Activated T-cell treated with anti-CD3 and anti-CD28 coated beads for 1 hour (primary cell): ENCODE measurements around the gene BTBD9.
"Not testable (repeated sequence)": the region's sequence is repeated elsewhere in the genome, so short reads cannot be mapped to it uniquely, and the experiment has no call there.

ENCODE experiments used
- DNase-seq: peaks from one replicate; pipeline ENCODE4 v3.0.0-alpha.2; 2020; ENCODE audit warnings: low read depth

The BTBD9 gene

DNA sequence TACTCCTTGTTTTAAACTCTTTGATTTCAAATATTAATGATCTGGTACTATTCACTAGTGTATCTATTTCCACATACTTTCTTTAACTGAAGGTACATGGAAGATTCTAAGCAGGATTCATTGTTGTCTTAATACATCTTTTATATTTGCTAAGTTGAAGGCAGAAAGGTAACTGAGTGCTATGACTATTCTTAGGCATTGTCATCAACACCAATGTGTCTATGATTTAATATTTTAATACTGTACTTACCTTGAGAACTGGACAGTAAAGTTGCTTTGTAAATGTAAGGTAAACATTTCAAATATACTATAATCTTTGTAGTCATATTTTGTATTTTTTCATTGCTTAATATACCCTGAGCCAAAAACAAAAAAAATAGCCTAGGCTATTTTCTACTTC, 8.9 kb upstream of the BTBD9 start:
- DNase-seq, result no peak

DNA sequence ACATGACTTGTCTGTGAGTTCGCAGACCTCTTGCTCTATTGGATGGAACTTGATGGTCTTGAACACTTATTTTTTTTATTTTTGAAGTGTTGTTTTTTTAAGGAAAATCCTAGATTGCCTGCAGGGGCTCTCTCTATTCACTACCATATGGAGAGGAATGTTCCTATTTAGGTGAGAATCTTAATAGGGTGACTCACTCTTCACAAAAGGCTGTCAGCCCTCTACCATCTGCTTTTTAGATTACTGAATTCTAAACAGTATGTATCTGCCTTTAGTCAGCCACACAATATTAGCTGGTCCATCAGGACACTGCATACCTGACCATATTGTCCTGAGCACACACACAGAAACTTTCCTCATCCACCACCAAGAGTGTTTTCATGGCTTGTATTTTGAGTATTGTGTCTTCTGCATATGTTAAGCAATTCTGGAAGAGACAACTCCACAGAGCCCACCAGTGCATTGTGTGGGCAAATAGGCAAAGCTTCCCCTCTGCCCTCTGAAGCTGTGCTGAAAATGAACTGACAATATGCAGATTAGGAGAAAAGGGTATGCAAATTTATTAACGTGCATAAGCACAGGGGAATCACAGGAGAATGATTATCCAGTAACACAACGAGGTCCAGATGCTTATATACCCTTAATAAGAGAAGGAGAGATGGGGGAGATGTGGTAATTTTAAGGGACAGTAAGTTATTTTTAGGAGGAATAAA, 6.6 kb upstream of the BTBD9 start:
- no peak for DNase-seq

DNA sequence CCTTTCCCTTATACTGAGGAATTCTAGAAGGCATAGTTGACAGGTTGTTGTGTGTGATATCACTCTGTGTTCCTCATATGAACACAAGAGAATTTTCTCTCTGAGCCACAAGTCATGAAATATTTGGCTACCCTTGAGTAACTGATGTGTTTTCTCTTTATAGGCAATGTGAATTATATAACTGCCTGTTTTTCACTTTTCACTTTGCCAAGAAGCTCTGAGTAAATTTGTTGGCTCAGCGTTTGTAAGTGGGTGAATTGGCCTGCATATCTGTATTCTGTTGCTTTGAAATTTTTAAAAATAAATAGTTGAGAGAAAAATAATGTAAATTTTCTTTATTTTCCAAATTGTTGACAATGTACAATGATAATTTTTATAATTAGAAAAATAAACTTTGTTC, 5.2 kb upstream of the BTBD9 start:
- DNase-seq, result no peak

DNA sequence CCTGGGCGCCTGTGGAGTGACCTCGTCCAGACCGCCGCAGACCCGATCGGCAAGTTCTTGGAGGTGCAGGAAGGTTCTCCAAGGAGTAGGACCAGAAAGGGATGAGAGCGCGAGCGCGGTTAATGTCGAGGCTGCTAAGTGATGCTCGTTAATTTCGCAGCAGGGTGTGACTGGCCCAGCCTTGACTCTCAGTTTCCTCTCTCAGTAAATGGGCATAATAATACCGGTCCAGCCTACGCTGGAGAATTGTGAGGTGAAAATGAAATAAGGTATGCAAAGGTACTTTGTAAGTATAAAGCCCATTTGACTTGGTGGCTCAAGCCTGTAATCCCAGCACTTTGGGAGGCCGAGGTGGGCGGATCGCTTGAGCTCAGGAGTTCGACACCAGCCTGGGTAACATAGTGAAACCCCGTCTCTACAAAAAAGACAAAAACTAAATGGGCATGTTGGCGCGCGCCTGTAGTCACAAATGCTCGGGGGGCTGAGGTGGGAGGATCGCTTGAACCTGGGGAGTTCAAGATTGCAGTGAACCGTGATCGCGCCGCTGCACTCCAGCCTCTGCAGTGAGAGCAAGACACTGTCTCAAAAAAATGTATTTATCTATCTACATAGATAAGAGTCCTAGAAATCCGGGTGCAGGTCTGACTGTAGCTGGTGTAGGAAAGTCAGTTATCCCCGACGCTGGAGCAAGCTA, 634 bp upstream of the BTBD9 start:
- peak; percentile 1 for DNase-seq

DNA sequence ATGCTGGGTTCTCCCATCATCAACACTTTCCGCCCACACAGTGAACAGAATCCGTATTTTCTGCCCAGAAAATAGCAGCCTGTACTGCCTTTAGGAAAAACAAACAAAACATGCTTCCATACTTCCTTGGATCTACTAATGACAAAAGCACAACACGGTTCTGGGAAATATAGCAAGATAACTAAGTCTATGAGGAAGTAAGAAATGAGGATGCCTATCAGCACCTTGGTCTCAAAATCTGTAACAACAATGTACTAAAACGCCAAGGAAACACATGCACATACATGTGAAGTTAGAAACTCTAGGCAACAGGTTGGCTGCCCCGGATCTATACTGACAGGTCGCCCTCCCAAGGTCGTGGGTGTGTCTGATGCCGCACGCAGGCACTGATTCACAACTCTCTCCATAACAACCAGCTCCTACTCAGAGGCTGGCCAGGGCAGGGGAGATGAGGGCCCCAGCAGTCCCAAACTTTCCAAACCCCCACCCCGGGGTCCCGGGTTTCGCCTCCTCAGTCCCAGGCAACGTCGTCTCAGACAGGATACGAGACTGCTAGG, 710 bp downstream of the BTBD9 start:
- DNase-seq, result peak; percentile 43

DNA sequence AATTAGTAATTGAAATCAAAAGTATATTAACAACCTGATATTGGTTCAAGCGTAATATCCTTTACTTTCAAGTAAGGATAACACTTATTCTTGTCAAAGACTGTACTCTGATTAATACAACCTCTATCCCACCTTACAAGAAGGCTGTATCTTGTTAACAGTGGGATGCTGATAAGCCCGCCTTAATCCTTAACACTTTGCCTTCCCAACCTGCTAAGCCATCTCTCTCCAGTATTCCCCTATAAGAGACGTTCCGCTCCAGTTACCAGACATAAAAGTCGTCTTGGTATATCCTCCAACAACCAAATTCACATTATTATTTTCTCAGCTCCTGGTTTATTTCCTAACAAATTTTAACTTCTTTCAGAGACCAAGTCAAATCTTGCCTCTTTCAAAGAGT, 2.0 kb downstream of the BTBD9 start:
- DNase-seq, result no peak

DNA sequence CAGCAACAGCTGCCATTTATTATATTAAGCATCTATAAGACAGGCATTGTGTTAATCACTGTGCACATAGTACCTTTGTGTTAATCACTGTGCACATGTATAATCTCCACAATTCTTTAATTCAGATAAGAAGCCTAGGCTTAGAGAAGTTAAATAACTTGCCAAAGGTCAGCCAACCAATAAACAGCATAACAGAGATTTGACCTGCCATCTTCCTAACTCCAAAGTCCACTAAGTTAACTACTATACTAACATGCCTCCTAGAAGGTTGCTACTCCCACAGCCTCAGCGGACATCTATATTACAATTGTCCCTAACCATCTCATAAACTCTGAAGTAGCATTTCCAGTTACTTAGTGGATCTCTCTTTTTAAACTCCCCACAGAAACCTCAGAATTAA, 3.7 kb downstream of the BTBD9 start:
- DNase-seq, result no peak

DNA sequence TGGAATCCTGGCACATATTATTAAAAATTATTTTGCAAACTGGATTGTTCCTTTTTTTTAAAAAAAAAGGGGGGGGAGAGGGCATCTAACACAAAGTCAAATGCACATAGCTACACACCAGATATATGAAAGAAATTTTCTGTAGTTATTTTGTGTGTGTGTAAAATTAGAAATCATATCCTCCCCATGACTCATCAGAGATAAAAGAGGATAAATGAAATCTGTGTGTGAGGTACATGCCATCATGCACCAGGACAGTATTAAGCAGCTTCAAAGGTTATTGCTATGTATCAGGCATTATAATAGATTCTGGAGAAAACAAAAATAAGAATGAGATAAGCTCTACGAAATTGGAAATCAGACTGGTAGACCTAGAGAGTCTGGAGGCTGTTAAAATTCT, 5.2 kb downstream of the BTBD9 start:
- DNase-seq, result no peak

DNA sequence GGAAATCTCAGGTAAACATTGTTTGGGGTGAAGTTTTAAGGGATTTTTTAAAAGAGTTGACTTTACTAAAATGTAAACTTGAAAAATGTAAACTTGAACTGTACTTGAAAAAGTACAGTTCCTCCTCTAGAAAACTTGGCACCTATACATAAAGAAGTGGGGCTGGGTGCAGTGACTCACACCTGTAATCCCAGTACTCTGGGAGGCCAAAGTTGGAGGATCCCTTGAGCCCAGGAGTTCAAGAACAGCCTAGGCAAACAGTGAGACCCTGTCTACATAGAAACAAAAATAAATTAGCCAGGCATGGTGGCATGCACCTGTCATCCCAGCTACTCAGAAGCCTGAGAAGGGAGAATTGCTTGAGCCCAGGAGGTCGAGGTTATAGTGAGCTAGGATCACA, 7.2 kb downstream of the BTBD9 start:
- DNase-seq, result no peak

DNA sequence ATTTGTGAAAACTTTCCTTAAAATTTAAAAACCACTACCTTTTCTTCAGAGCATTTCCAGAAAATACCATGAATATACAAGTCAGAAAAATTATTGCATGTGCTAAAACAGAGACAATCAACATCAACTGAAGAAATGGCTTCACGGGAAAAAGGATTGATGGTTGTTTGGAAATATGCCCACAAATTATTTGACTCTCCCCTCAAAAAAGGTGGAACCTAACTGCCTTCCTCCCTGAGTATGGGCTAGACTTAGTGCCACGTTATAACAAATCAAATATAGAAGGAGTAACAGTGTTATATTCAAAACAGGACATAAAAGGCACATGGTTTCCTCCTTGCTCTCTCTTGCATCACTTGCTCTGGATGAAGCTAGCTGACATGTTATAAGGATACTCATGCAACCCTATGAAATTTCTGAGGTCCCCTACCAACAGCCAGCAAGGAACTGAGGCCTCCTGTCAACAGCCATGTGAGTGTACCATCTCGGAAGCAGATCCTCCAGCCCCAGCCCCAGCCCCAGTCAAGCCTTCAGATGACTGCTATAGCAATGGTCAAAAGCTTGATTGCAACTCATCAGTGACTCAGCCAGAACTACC, 8.4 kb downstream of the BTBD9 start:
- DNase-seq, result no peak

DNA sequence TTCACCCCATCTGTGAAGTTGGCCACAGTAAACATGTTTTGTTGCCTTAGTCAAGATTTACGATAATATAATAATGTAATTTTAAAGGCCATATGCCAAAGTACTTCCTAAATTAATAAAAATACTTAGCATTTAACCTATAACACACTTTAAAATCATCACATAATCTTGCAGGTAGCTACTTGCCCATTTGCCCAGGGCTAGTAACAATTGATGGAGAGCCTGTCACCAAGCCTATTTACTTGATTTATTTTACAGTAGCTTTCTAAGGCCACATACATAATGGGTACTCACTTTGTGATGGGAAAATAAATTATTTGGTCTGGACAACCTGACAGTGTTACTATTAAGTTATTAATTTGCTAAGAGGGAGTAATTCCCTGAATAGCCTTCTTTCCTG, 14.5 kb downstream of the BTBD9 start:
- no peak for DNase-seq

DNA sequence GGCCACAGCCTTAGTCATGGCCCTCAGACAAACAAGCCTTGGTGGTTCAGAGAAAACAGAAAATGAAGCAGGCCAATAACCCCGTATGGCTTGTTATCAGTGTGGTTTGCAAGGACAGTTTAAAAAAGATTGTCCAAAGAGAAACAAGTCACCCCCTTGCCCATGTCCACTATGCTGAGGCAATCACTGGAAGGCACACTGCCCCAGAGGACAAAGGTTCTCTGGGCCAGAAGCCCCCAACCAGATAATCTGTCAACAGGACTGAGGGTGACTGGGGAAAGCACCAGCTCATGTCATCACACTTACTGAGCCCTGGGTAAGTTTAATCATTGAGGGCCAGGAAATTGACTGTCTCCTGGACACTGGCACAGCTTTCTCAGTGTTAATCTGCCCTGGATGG, 20.4 kb downstream of the BTBD9 start:
- DNase-seq, result not testable (repeated sequence)

DNA sequence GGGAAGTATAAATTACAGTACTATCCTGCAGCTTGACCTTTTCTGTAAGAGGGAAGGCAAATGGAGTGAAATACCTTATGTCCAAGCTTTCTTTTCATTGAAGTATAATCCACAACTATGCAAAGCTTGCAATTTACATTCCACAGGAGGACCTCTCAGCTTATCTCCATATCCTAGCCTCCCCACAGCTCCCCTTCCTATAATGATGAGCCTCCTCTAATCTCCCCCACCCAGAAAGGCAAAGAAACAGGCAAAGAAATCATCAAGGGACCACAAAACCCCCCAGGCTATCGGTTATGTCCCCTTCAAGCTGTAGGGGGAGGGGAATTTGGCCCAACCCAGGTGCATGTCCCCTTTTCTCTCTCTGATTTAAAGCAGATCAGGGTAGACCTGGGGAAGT, 21.4 kb downstream of the BTBD9 start:
- DNase-seq, result not testable (repeated sequence)

DNA sequence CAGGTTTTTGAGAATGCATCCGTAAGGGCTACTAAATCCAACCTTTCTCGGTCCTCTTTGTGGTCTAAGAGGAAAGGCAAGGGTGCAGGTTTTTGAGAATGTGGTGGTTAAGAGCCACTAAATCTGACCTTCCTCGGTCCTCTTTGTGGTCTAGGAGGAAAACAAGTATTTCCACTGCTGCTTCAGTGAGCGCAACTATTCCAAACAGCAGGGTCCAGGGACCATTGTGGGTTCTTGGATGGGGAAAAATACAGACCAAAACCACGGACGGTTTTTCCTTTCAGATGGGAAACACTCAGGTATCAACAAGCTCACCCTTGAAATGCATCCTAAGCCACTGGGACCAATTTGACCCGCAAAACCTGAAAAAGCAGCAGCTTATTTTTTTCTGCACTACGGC, 21.9 kb downstream of the BTBD9 start:
- no peak for DNase-seq

DNA sequence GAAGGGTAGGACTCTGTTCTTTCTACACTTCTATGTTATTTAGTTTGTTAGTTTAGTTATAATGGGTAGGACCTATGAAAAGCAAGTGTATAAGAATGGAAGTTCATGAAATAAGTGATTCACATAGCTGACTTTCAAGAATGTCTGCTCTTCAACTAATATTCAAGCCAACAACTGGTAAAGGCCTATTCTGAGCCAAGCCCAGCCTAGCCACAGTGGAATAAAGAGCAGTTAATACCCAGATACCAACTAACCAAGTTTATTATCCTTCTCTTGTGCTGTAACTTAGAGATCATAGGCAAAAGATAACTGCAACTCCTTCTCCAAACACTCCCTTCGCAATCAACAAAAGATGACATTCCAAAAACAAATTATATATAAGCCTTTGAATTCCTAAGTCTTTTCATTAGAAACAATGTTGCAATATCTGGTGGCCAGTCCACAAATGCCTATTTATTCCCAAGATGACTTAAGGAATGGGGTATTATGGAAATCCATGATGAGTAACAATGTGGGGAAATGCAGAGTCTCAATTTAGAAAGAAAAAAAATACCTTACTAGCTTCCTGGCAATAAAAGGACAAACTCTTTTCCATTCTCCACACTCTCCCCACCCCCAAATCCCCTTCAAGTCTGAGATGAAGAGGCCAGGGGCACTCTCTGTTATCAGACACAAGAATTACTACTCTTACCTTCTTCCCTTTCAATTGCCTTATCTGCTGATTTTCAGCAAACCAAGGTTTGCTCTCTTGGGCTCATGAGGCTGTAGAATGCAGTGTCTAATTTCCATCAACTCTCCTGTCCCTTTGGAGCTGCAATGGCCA, 27.4 kb downstream of the BTBD9 start:
- DNase-seq, result no peak

DNA sequence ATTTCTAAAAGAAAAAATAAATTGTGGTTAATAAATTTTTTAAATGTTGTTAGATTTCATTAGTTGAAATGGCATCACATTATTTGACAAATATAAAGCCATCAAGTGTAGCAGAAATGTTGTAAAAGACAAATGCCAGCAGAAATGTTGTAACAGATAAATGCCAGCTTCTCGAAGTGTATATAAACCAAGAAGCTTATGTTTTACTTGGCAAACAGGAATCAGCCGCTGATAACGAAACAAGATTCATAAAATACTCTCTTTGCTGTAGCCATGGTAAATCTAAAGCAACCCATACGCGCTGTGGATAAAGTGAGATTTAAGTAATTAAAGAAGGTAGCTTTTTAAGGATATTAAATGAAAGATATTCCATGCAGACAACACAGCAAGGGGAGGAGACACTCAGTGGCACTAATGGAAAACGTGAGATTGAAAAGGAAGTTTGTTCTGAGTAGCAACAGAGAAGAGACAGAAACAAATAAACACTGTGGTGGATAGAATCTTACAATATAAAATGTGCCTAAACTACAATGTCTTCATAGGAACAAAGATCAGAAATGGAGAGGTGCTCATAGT, 29.6 kb downstream of the BTBD9 start:
- no peak for DNase-seq

DNA sequence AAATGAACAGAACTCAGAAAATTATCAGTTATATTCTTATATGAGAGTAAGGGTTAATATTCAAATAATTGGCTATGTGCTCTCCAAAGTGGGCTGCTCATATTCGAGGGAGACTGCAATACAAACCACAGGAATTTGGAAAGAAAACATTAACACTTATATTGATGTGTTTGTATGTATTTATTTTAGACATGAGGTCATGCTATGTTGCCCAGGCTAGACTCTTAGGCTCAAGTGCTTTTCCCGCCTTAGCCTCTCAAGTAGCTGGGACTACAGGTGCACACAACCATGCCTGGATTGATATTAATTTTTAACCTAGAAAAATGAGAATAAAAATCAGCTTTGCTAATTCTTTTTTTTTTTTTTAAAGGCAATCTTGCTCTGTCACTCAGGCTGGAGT, 35.0 kb downstream of the BTBD9 start:
- DNase-seq, result no peak

DNA sequence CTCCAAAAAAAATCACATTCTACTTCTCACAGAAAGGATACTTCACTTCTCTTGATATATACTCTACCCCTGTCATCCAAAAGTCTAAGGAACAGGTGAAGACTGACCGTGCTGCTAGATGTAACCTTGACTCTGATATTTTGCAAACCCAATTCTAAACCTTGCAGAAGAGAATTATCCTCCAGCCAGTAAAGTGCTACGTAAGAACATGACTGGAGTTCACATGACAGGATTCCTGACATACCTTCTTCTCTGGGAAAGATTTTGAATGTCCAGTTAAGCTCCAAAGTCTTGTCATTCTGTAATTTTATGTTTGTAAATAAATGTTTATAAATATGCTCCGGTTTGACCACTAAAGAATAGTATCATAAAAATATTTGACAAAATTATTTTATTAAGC, 35.8 kb downstream of the BTBD9 start:
- DNase-seq, result no peak

DNA sequence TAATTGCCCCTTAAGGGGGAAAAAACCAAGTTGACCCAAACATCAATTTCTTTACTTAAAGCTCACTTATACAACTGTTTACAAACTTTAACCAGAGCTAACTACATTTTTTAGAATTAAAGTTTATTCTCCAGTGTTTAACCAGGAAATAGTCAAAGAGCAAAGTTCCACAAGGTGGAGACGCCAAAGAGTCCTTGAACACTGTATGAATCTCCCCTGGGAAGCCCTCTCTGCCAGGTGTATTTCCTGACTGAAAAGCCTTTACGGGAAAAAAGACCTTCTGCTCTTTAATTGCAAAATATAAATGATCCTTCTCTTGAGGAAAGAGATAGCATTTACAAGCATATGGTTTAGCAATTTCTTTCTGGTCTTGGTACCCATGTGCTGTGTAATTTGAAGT, 36.2 kb downstream of the BTBD9 start:
- DNase-seq, result no peak

DNA sequence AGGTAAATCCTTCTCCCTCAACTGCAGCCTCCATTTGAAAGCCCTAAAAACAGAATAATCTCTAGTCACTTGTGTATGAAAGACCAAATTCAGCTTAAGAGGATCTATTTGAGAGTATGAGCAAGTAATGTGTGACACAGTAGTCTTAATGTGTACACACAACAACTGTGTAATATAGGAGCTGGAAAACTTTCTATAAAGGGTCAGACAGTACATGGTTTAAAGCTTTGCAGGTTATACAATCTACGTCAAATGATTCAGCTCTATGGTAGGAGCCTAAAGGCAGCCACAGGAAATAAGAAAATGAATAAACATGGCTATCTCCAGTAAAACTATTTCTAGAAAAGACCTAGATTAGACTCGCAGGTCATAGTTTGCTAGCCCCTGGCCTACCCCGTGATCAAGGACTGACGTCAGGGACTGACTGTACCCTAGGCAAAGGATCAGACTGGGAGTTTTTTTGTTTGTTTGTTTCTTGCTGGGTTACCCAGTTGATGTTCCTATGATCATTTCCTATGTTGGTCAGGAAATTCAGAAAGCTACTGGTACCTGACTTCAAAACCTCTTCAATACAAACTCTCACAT, 39.7 kb downstream of the BTBD9 start:
- DNase-seq, result no peak

DNA sequence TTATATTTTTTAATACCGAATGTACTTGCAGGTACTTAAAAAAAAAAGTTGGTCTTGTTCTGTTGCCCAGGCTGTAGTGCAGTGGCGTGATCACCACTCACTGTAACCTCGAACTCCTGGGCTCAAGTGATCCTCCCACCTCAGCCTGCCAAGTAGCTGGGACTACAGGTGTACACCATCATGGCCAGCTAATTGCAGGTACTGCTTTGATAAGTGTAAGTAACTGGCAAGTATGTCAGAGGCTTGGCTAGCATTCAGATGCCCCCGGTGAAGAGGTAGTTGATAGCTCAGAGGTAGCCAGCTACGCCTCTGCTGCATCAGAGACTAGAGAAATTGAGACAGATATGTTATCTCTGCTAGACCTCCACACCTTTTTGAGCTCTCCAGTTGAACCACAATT, 40.5 kb downstream of the BTBD9 start:
- no peak for DNase-seq
